PC-9 (cell line): Measurements from ENCODE around the gene IRAK1. TPM values are rescaled to one million over a fixed set of nuclear protein-coding genes. Genes with fewer than 3 reads are reported as not detected.

ENCODE experiments used
- BruUV-seq: library from RNA; stranded (reverse); fragments of 400-500 nt; replicated peaks from 2 replicates; lab custom pipeline; 2021; lab: Mats Ljungman, UMichigan
- CTCF ChIA-PET: fragments of 300-600 bp; sonication (Branson Sonifier 250); formaldehyde crosslinking; loops from one replicate; lab custom pipeline; 2022; ENCODE audit warnings: antibody characterized with exemption; lab: Charles Lee
- POLR2A ChIA-PET: fragments of 300-600 bp; sonication (Branson Sonifier 250); formaldehyde crosslinking; loops from one replicate; lab custom pipeline; 2022; ENCODE audit warnings: antibody characterized with exemption; ENCODE audit not compliant: unreplicated experiment; lab: Charles Lee
- DNase-seq, 2 experiments: peaks; one replicate each; pipeline versions ENCODE4 v3.0.0 to v3.0.0-alpha.2; 2015 to 2022; ENCODE audit warnings: mixed read lengths in 1 of 2
- H2AFZ ChIP-seq: fragments of 200-600 bp; sonication (generic); 2 replicates; pipeline ENCODE4 v1.8.1; 2017; ENCODE audit warnings: antibody characterized with exemption
- H3F3A ChIP-seq: fragments of 200-600 bp; sonication (generic); 2 replicates; pipeline ENCODE4 v1.8.1; 2017; ENCODE audit warnings: antibody characterized with exemption, mild to moderate bottlenecking, low read depth; ENCODE audit not compliant: insufficient read depth
- H3K27ac ChIP-seq: fragments of 200-600 bp; sonication (generic); 2 replicates; pipeline ENCODE4 v1.6.1; 2016; ENCODE audit warnings: mixed run types
- H3K27me3 ChIP-seq: fragments of 200-600 bp; sonication (generic); 2 replicates; pipeline ENCODE4 v1.6.1; 2016; ENCODE audit warnings: low read depth, mixed run types; ENCODE audit not compliant: insufficient read depth
- H3K36me3 ChIP-seq: fragments of 200-600 bp; sonication (generic); 2 replicates; pipeline ENCODE4 v1.6.1; 2016; ENCODE audit warnings: low read depth, mixed run types
- H3K4me1 ChIP-seq: fragments of 200-600 bp; sonication (generic); replicated peaks from 2 replicates; pipeline ENCODE4 v1.6.1; 2016; ENCODE audit warnings: mixed run types; ENCODE audit not compliant: insufficient read depth
- H3K4me2 ChIP-seq: fragments of 200-600 bp; sonication (generic); 2 replicates; pipeline ENCODE4 v1.6.1; 2017; ENCODE audit warnings: mixed run types
- H3K4me3 ChIP-seq: fragments of 200-600 bp; sonication (generic); 2 replicates; pipeline ENCODE4 v1.6.1; 2016; ENCODE audit warnings: mixed run types
- H3K79me2 ChIP-seq: fragments of 200-600 bp; sonication (generic); 2 replicates; pipeline ENCODE4 v1.6.1; 2017; ENCODE audit warnings: low read depth, mixed run types
- H3K9me2 ChIP-seq: fragments of 200-600 bp; sonication (generic); 2 replicates; pipeline ENCODE4 v1.8.1; 2017; ENCODE audit warnings: mild to moderate bottlenecking; ENCODE audit not compliant: insufficient read depth
- H3K9me3 ChIP-seq: fragments of 200-600 bp; sonication (generic); 2 replicates; pipeline ENCODE4 v1.8.1; 2016; ENCODE audit warnings: low read depth; ENCODE audit not compliant: insufficient read depth
- H4K20me1 ChIP-seq: fragments of 200-600 bp; sonication (generic); 2 replicates; pipeline ENCODE4 v1.8.1; 2017; ENCODE audit not compliant: insufficient read depth
- CTCF ChIP-seq: fragments of 200-600 bp; sonication (generic); conservative IDR thresholded peaks from 2 replicates; pipeline ENCODE4 v1.6.1; 2017; ENCODE audit warnings: mixed run types, antibody characterized with exemption, mild to moderate bottlenecking, moderate library complexity
- EZH2 ChIP-seq: fragments of 200-600 bp; sonication (generic); IDR thresholded peaks from 2 replicates; pipeline ENCODE4 v1.8.0; 2017; ENCODE audit warnings: antibody characterized with exemption, low read depth
- intact Hi-C: fragments of 100-400 bp; cut with micrococcal nuclease; formaldehyde crosslinking; loops from one replicate; pipeline ENCODE4 v1.10.0; 2022; ENCODE audit not compliant: unreplicated experiment
- total RNA-seq: library from RNA; stranded (reverse); gene quantifications from 2 replicates; pipeline ENCODE4 v1.2.3, GENCODE V29; 2021

The IRAK1 gene
- total RNA-seq, 1 experiment from 2014 or later, result 364 TPM

- Histone ChIP-seq H3K9me3 (no peaks in the 10 kb centered on the region), H3K36me3 (no peaks in the 10 kb centered on the region), H3F3A (peaks cover 5% of the 10 kb centered on the region; the same call in 1 of the 2 replicates), H3K27me3 (no peaks in the 10 kb centered on the region), H4K20me1 (no peaks in the 10 kb centered on the region), H3K9me2 (no peaks in the 10 kb centered on the region), H3K4me3 (peak overlapping the region; percentile 68; the same call in 1 of the 2 replicates), H2AFZ (no peak overlapping the region), H3K4me2 (peak overlapping the region; percentile 92), H3K27ac (peak overlapping the region; percentile 73; the same call in 1 of the 2 replicates), H3K79me2 (peaks cover 29% of the 10 kb centered on the region), H3K4me1 (peaks cover 8% of the 10 kb centered on the region; the same call in 1 of the 2 replicates)
- intact Hi-C loops, result loop anchor here (2.0 kb wide), 1 partner anchor 76 kb away; the partner anchor contains the start of gene MECP2
- ChIA-PET CTCF (interaction anchor here (1.0 kb wide), 1 partner anchor 8 kb away, joined by 4 read pairs; no protein-coding TSS in a partner anchor), POLR2A (no interaction called here)
- DNase-seq, result peak in 1 of 2 experiments; percentile 43
- no peak for TF ChIP-seq CTCF
- TF ChIP-seq EZH2, result no peak
- no TSS peak for BruUV-seq
Observed at GRCh38 chrX:154021131-154021611, 1.5 kb upstream of the IRAK1 start.

GRCh38 chrX:154020536-154021115 lies 924 bp upstream of the IRAK1 start:
- Histone ChIP-seq H3K36me3 (no peaks in the 10 kb centered on the region), H3K4me2 (peak overlapping the region; percentile 92), H3K9me3 (no peaks in the 10 kb centered on the region), H3F3A (peaks cover 5% of the 10 kb centered on the region; the same call in 1 of the 2 replicates), H3K79me2 (peaks cover 29% of the 10 kb centered on the region), H3K4me1 (peaks cover 8% of the 10 kb centered on the region; the same call in 1 of the 2 replicates), H3K9me2 (no peaks in the 10 kb centered on the region), H2AFZ (no peak overlapping the region), H3K27me3 (no peaks in the 10 kb centered on the region), H4K20me1 (no peaks in the 10 kb centered on the region), H3K4me3 (peak overlapping the region; percentile 68), H3K27ac (peak overlapping the region; percentile 73)
- peak in 1 of 2 experiments; percentile 23 for DNase-seq
- TSS peak; percentile 94 for BruUV-seq
- POLR2A ChIA-PET, result interaction anchor here (0.6 to 0.7 kb wide), 2 partner anchors 17 to 742 kb away, joined by 3 to 7 read pairs; partner anchors contain the start of gene DKC1
- intact Hi-C loops, result loop anchor here (2.0 kb wide), 1 partner anchor 76 kb away; the partner anchor contains the start of gene MECP2
- no peak for TF ChIP-seq CTCF
- no peak for TF ChIP-seq EZH2
- CTCF ChIA-PET, result no interaction called here

GRCh38 chrX:154019061-154019621 lies 561 bp downstream of the IRAK1 start:
- no peaks in the 10 kb centered on the region for H4K20me1 ChIP-seq
- ChIA-PET POLR2A (interaction anchor here (0.6 kb wide), 1 partner anchor 377 kb away, joined by 4 read pairs; no protein-coding TSS in a partner anchor), CTCF (no interaction called here)
- no peaks in the 10 kb centered on the region for H3K9me2 ChIP-seq
- no peak overlapping the region for H2AFZ ChIP-seq
- H3F3A ChIP-seq, result peaks cover 5% of the 10 kb centered on the region; the same call in 1 of the 2 replicates
- no TSS peak for BruUV-seq
- no peak for TF ChIP-seq EZH2
- TF ChIP-seq CTCF, result no peak
- no peaks in the 10 kb centered on the region for H3K9me3 ChIP-seq
- peak overlapping the region; percentile 78 for H3K4me3 ChIP-seq
- intact Hi-C loops, result no loop called here
- peak overlapping the region; percentile 19; the same call in 1 of the 2 replicates for H3K27ac ChIP-seq
- H3K36me3 ChIP-seq, result no peaks in the 10 kb centered on the region
- H3K4me2 ChIP-seq, result peak overlapping the region; percentile 82
- DNase-seq, result peak in 1 of 2 experiments; percentile 22
- peaks cover 8% of the 10 kb centered on the region; the same call in 1 of the 2 replicates for H3K4me1 ChIP-seq
- peaks cover 29% of the 10 kb centered on the region for H3K79me2 ChIP-seq
- no peaks in the 10 kb centered on the region for H3K27me3 ChIP-seq
